ENCODE measurements around the gene TPRN.

The TPRN gene

GRCh38 chr9:137186385-137186784, 14.2 kb downstream of the TPRN start:
- H3K79me2 ChIP-seq (ENCODE audit: insufficient read depth, low read length) = peaks cover 20% of the 10 kb centered on the region
- H2AFZ ChIP-seq (ENCODE audit: low read depth, low read length, severe bottlenecking) = no peak overlapping the region
- no peak overlapping the region for H3K4me3 ChIP-seq (ENCODE audit: insufficient read depth, low read length, poor library complexity, severe bottlenecking)
- H3K27me3 ChIP-seq (ENCODE audit: low read length) = no peaks in the 10 kb centered on the region
- no peaks in the 10 kb centered on the region for H3F3A ChIP-seq (ENCODE audit: insufficient read depth)
- H3K9me3 ChIP-seq (ENCODE audit: insufficient read depth, low read length) = no peaks in the 10 kb centered on the region
- H3K36me3 ChIP-seq (ENCODE audit: low read length) = no peaks in the 10 kb centered on the region
- H4K20me1 ChIP-seq (ENCODE audit: low read depth, low read length) = no peaks in the 10 kb centered on the region
- peak overlapping the region; percentile 79 for H3K4me2 ChIP-seq (ENCODE audit: low read depth, low read length, poor library complexity, severe bottlenecking)
- no peak overlapping the region for H3K27ac ChIP-seq (ENCODE audit: low read depth, low read length)
- H3K9me2 ChIP-seq (replicated peaks; ENCODE audit: insufficient read depth, low read length) = no peaks in the 10 kb centered on the region
- no peak for TF ChIP-seq EZH2phosphoT487 (conservative IDR thresholded peaks at IDR 0.05; ENCODE audit: low read length)
- TF ChIP-seq CTCF (IDR thresholded peaks at IDR 0.05; ENCODE audit: insufficient read depth, low read length, poor library complexity, severe bottlenecking) = no peak
- no peak overlapping the region for H3K9ac ChIP-seq (ENCODE audit: low read length)

- Histone ChIP-seq H3K27ac (ENCODE audit: low read depth, low read length) (no peak overlapping the region), H3K27me3 (ENCODE audit: low read length) (no peaks in the 10 kb centered on the region), H3K79me2 (ENCODE audit: insufficient read depth, low read length) (peaks cover 20% of the 10 kb centered on the region), H3F3A (ENCODE audit: insufficient read depth) (no peaks in the 10 kb centered on the region), H3K36me3 (ENCODE audit: low read length) (no peaks in the 10 kb centered on the region), H3K9me3 (ENCODE audit: insufficient read depth, low read length) (no peaks in the 10 kb centered on the region), H2AFZ (ENCODE audit: low read depth, low read length, severe bottlenecking) (no peak overlapping the region), H3K4me3 (ENCODE audit: insufficient read depth, low read length, poor library complexity, severe bottlenecking) (no peak overlapping the region), H4K20me1 (ENCODE audit: low read depth, low read length) (no peaks in the 10 kb centered on the region), H3K9ac (ENCODE audit: low read length) (no peak overlapping the region), H3K4me2 (ENCODE audit: low read depth, low read length, poor library complexity, severe bottlenecking) (no peak overlapping the region), H3K9me2 (replicated peaks; ENCODE audit: insufficient read depth, low read length) (no peaks in the 10 kb centered on the region)
- TF ChIP-seq CTCF (IDR thresholded peaks at IDR 0.05; ENCODE audit: insufficient read depth, low read length, poor library complexity, severe bottlenecking) = no peak
- TF ChIP-seq EZH2phosphoT487 (conservative IDR thresholded peaks at IDR 0.05; ENCODE audit: low read length) = no peak
Measured at GRCh38 chr9:137185921-137186320, 14.6 kb downstream of the TPRN start.

- TF ChIP-seq CTCF (IDR thresholded peaks at IDR 0.05; ENCODE audit: insufficient read depth, low read length, poor library complexity, severe bottlenecking) = no peak
- no peak for TF ChIP-seq EZH2phosphoT487 (conservative IDR thresholded peaks at IDR 0.05; ENCODE audit: low read length)
- H3K9ac ChIP-seq (ENCODE audit: low read length) = no peak overlapping the region
- no peaks in the 10 kb centered on the region for H3K9me3 ChIP-seq (ENCODE audit: insufficient read depth, low read length)
- H4K20me1 ChIP-seq (ENCODE audit: low read depth, low read length) = no peaks in the 10 kb centered on the region
- no peaks in the 10 kb centered on the region for H3F3A ChIP-seq (ENCODE audit: insufficient read depth)
- H3K4me2 ChIP-seq (ENCODE audit: low read depth, low read length, poor library complexity, severe bottlenecking) = no peak overlapping the region
- H3K4me3 ChIP-seq (ENCODE audit: insufficient read depth, low read length, poor library complexity, severe bottlenecking) = no peak overlapping the region
- H3K36me3 ChIP-seq (ENCODE audit: low read length) = no peaks in the 10 kb centered on the region
- no peak overlapping the region for H3K27ac ChIP-seq (ENCODE audit: low read depth, low read length)
- no peaks in the 10 kb centered on the region for H3K9me2 ChIP-seq (replicated peaks; ENCODE audit: insufficient read depth, low read length)
- H2AFZ ChIP-seq (ENCODE audit: low read depth, low read length, severe bottlenecking) = no peak overlapping the region
- peaks cover 20% of the 10 kb centered on the region for H3K79me2 ChIP-seq (ENCODE audit: insufficient read depth, low read length)
- H3K27me3 ChIP-seq (ENCODE audit: low read length) = no peaks in the 10 kb centered on the region
Measured at GRCh38 chr9:137184881-137185660, 15.5 kb downstream of the TPRN start.
